Measurements from ENCODE around the gene SLC16A1. TPM values are rescaled to one million over a fixed set of nuclear protein-coding genes. Genes with fewer than 3 reads are reported as not detected.
A peak's percentile ranks its signal among the peaks of the same experiment; 100 is the strongest.
"Not testable (repeated sequence)": the region's sequence is repeated elsewhere in the genome, so short reads cannot be mapped to it uniquely, and the experiment has no call there.

The SLC16A1 gene
- total RNA-seq, 4 donors from 2014 or later, result 27.9 to 46.5 (median 36.9) TPM

DNA sequence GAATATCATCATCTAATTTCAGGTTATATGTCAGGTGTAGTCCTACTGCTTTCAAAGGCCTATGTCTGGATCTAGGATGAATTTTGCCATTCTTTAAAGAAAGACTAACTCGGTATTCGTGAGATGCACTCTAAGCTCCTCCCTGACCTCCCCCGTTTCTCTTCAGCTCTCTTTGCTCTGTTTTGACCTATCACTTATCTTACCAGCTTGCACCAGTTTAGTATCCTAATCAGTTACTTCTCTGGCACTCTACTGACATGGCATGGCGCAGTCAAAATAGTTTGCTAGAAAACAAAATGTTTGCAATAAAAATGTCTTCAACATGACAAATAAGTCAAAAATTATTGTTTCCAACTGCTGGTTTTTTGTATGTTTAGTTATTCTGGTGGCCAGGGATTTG is 8.4 kb upstream of the SLC16A1 start:
- no peak for ATAC-seq

DNA sequence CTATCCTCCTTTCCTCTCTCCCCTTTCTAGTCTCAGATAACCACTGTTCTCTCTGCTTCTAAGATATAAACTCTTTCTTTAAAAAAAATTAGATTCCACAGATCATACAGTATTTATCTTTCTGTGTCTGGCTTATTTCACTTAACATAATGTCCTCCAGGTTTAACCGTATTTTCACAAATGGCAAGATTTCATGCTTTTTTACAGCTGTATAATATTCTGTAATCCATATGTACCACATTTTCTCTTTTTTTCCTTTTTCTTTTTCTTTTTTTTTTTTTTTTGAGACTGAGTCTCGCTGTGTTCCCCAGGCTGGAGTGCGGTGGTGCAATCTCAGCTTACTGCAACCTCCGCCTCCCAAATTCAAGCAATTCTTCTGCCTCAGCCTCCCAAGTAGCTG is 5.1 kb upstream of the SLC16A1 start:
- H3K36me3 ChIP-seq, result peaks cover 0 to 36% of the 10 kb centered on the region in 2 donors
- no peak overlapping the region for H3K27ac ChIP-seq
- H3K4me3 ChIP-seq, result no peak overlapping the region
- WGBS, 2 donors (ENCODE audit: low coverage in 1 of 2), result 93 to 100% methylated on average over 1 to 4 of the region's 4 CpGs
- H3K9me3 ChIP-seq, result no peaks in the 10 kb centered on the region
- TF ChIP-seq POLR2AphosphoS5 (IDR thresholded peaks at IDR 0.05) (no peak), CTCF (IDR thresholded peaks at IDR 0.05) (no peak), POLR2A (IDR thresholded peaks at IDR 0.05) (no peak), EP300 (IDR thresholded peaks at IDR 0.05) (no peak)
- no peaks in the 10 kb centered on the region for H3K27me3 ChIP-seq
- H3K4me1 ChIP-seq, result peaks cover 0 to 40% (median 4%) of the 10 kb centered on the region in 3 donors
- no peak for ATAC-seq

More for the DNA sequence above, 8.4 kb upstream of the SLC16A1 start:
- no peaks in the 10 kb centered on the region for H3K9me3 ChIP-seq
- H3K27ac ChIP-seq, result no peak overlapping the region
- peaks cover 0 to 65% of the 10 kb centered on the region in 2 donors for H3K36me3 ChIP-seq
- 85 to 92% methylated on average over 4 of the region's 4 CpGs for WGBS, 2 donors (ENCODE audit: low coverage in 1 of 2)
- TF ChIP-seq POLR2AphosphoS5 (IDR thresholded peaks at IDR 0.05), result no peak
- TF ChIP-seq POLR2A (IDR thresholded peaks at IDR 0.05), result no peak
- TF ChIP-seq EP300 (IDR thresholded peaks at IDR 0.05), result no peak
- TF ChIP-seq CTCF (IDR thresholded peaks at IDR 0.05), result no peak
- H3K4me3 ChIP-seq, result no peak overlapping the region
- H3K4me1 ChIP-seq, result peaks cover 0 to 12% (median 0%) of the 10 kb centered on the region in 3 donors
- H3K27me3 ChIP-seq, result no peaks in the 10 kb centered on the region

GRCh38 chr1:112960384-112960783 is 4.4 kb upstream of the SLC16A1 start:
- 85 to 86% methylated on average over 3 of the region's 3 CpGs for WGBS, 2 donors (ENCODE audit: low coverage in 1 of 2)
- H3K36me3 ChIP-seq, result peaks cover 0 to 29% of the 10 kb centered on the region in 2 donors

DNA sequence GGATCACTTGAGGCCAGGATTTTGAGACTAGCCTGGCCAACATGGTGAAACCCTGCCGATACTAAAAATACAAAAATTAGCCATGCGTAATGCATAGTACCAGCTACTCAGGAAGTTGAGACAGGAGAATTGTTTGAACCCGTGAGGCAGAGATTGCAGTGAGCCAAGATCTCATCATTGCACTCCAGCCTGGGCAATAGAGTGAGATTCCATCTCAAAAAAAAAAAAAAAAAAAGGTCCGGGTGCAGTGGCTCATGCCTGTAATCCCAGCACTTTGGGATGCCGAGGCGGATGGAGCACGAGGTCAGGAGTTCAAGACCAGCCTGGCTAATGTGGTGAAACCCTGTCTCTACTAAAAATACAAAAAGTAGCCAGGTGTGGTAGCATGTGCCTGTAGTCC is 2.2 kb upstream of the SLC16A1 start:
- not testable (repeated sequence) for H3K27me3 ChIP-seq, H3K9me3 ChIP-seq, ATAC-seq
- peak overlapping the region in 1 of 2 donors; percentile 70 for H3K4me3 ChIP-seq
- H3K27ac ChIP-seq, result peak overlapping the region; percentile 78 to 97 (median 93)
- H3K36me3 ChIP-seq, result peaks cover 0 to 15% of the 10 kb centered on the region in 2 donors
- H3K4me1 ChIP-seq, result peaks cover 0 to 59% (median 10%) of the 10 kb centered on the region in 3 donors
- WGBS, 2 donors (ENCODE audit: low coverage in 1 of 2), result 40 to 59% methylated on average over 1 to 5 of the region's 7 CpGs

More at GRCh38 chr1:112960384-112960783, 4.4 kb upstream of the SLC16A1 start:
- no peak for TF ChIP-seq POLR2AphosphoS5 (IDR thresholded peaks at IDR 0.05)
- TF ChIP-seq CTCF (IDR thresholded peaks at IDR 0.05), result no peak
- TF ChIP-seq POLR2A (IDR thresholded peaks at IDR 0.05), result no peak
- TF ChIP-seq EP300 (IDR thresholded peaks at IDR 0.05), result no peak
- H3K9me3 ChIP-seq, result no peaks in the 10 kb centered on the region
- no peak for ATAC-seq
- peaks cover 0 to 40% (median 4%) of the 10 kb centered on the region in 3 donors for H3K4me1 ChIP-seq
- no peak overlapping the region for H3K4me3 ChIP-seq
- H3K27ac ChIP-seq, result no peak overlapping the region
- no peaks in the 10 kb centered on the region for H3K27me3 ChIP-seq

DNA sequence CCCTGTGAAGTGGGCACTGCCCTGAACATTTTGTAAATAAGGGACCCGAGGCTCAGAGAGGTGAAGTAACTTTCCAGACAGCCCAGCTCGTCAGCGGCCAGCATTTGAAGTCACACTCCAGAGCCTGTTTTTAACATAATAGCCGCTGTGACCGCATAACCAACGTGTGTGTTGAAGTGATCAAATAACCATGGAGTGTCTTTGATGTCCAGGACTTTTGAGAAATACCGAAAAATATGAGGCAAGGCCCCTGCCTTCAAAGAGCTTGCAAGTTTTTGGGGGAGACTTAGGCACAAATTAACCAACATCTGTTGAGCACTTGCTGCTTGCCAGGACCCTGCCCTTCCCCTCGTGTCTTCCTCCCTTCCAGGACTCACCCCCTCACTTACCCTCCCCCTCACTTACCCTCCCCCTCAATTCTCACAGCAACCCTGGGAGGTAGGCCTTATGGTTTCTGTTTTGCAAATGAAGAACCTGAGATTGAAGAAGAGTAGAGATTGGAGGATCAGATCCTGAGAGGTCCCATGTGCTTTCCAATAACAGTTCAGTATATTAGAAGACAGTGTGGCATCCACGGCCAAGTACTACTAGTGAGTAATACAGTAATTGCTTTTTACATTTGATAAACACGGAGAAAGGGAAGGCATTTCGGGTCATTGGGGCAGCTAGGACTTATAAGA is 1.3 kb upstream of the SLC16A1 start:
- H3K36me3 ChIP-seq, result peaks cover 0 to 15% of the 10 kb centered on the region in 2 donors
- ATAC-seq, result peak; percentile 45
- TF ChIP-seq POLR2A (IDR thresholded peaks at IDR 0.05) (no peak), POLR2AphosphoS5 (IDR thresholded peaks at IDR 0.05) (peak; percentile 30)
- peaks cover 0 to 66% (median 10%) of the 10 kb centered on the region in 3 donors for H3K4me1 ChIP-seq
- peak overlapping the region; percentile 78 to 97 (median 93) for H3K27ac ChIP-seq
- H3K4me3 ChIP-seq, result peak overlapping the region; percentile 62 to 70
- no peaks in the 10 kb centered on the region for H3K9me3 ChIP-seq
- no peaks in the 10 kb centered on the region for H3K27me3 ChIP-seq
- 2 to 4% methylated on average over 10 to 11 of the region's 11 CpGs for WGBS, 2 donors (ENCODE audit: low coverage in 1 of 2)

Measured in gastroesophageal sphincter (tissue), 4 donors.